Right atrium auricular region (tissue), 2 donors: Measurements from ENCODE around the gene PRPF40B. TPM values are rescaled to one million over a fixed set of nuclear protein-coding genes. Genes with fewer than 3 reads are reported as not detected.

Experiments used
- DNase-seq: peaks from one replicate; pipeline ENCODE4 v3.0.0-alpha.2; 2019; ENCODE audit warnings: low spot score
- H3K27ac ChIP-seq, 2 donors: fragments of 200-600 bp; sonication (generic); 1 replicate in 1 of 2; 2 replicates in 1 of 2; pipeline ENCODE4 v1.5.1; 2016 to 2019
- H3K27me3 ChIP-seq, 2 donors: fragments of 200-600 bp; sonication (generic); one replicate each; pipeline versions ENCODE4 v1.5.1 to v1.6.0; 2017 to 2019
- H3K36me3 ChIP-seq: fragments of 200-600 bp; sonication (generic); one replicate; pipeline ENCODE4 v1.5.1; 2016
- H3K4me1 ChIP-seq, 2 donors: fragments of 200-600 bp; sonication (generic); one replicate each; pipeline versions ENCODE4 v1.5.1 to v1.6.0; 2017 to 2019
- H3K4me3 ChIP-seq, 2 donors: fragments of 200-600 bp; sonication (generic); 1 replicate in 1 of 2; 2 replicates in 1 of 2; pipeline ENCODE4 v1.5.1; 2017 to 2019; ENCODE audit warnings: mild to moderate bottlenecking in 1 of 2, moderate library complexity in 1 of 2
- H3K9me3 ChIP-seq, 2 donors: fragments of 200-600 bp; sonication (generic); one replicate each; pipeline ENCODE4 v1.5.1; 2019
- CTCF ChIP-seq, 2 donors: fragments of 200-600 bp; sonication (generic); IDR thresholded peaks; one replicate each; pipeline ENCODE4 v1.5.1; 2019; ENCODE audit warnings: antibody characterized with exemption in 2 of 2
- total RNA-seq, 2 donors: library from RNA; depleted of rRNA; stranded (reverse); fragments of >200 nt; gene quantifications; one replicate each; pipeline ENCODE4 v1.1.0, GENCODE V29; 2016

The PRPF40B gene
- total RNA-seq, 2 donors from 2014 or later = 14.9 to 16.0 TPM

DNA sequence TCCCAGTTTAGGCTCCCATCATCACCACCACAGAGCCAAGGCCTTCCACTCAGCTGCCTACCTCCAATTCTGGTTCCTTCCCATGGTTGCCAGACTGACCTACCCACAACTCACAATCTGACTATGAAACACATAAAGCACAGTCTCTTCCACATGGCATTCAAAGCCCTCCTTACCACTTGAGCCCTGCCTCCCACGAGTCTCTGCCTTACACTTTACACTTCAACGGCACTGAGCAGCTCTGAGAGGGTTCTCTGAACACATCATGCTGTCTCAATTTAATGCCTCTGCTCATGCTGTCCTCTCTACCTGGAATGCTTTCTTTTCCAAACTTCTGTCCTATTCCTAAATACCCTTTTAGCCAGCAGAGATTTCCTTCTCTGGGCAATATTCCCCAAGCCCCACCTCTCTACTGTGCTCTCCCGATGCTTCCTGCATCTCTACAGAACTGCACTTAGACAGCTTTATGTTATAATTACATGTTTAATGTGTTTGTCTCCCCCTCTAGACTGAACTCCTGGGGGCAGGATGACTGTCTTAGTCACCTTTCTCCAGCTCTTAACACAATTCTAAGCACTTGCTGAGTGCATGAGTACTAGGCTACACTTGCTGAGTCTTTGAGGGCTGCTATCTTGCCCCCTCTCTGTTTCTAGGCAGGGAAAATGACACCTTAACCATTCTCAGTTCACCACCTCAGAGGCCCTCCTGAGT lies 60.4 kb downstream of the PRPF40B start:
- H3K9me3 ChIP-seq = no peaks in the 10 kb centered on the region
- TF ChIP-seq CTCF (IDR thresholded peaks at IDR 0.05) = no peak
- DNase-seq = no peak
- H3K4me3 ChIP-seq = no peak overlapping the region
- peaks cover 0 to 26% of the 10 kb centered on the region in 2 donors for H3K4me1 ChIP-seq
- H3K36me3 ChIP-seq = no peaks in the 10 kb centered on the region
- H3K27me3 ChIP-seq = no peaks in the 10 kb centered on the region
- no peak overlapping the region for H3K27ac ChIP-seq

- Histone ChIP-seq H3K36me3 (no peaks in the 10 kb centered on the region), H3K9me3 (no peaks in the 10 kb centered on the region), H3K4me3 (no peak overlapping the region), H3K4me1 (peaks cover 0 to 29% of the 10 kb centered on the region in 2 donors), H3K27ac (no peak overlapping the region), H3K27me3 (no peaks in the 10 kb centered on the region)
- no peak for TF ChIP-seq CTCF (IDR thresholded peaks at IDR 0.05)
- no peak for DNase-seq
Observed at GRCh38 chr12:49684310-49684854, 61.0 kb downstream of the PRPF40B start.

DNA sequence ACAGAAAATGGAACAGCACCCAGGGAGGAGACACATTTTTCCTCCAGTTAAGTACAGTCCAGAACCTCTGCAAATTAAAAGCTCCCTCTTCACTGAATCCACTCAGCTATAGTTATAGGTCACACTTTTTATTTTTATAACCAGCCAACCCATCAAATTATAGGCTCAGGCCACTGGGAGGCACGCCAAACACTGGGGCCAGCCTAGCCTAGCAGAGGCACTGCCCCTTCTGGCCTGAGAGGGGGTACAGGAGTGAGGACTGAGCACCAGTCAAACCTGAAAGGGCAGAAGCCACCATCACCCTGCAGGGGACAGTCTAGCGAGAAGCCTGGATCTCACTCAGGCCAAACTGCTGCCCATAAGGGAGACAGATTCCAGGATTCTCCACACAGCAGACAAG lies 64.6 kb downstream of the PRPF40B start:
- H3K4me1 ChIP-seq = peaks cover 0 to 29% of the 10 kb centered on the region in 2 donors

DNA sequence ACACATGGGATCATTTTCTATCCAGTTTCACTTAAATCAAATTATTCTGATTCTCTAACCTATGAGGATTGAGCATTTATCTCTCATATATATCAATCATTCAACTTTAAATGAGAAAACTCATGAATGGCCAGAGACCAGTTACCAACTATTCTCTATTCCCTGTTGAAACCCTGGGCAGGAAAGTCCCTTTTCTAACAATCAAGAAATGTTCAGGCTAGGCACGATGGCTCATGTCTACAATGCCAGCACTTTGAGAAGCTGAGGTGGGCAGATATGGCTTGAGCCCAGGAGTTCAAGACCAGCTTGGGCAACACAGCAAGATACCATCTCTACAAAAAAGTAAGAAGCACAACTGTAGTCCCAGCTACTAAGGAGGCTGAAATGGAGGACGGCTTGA lies 65.9 kb downstream of the PRPF40B start:
- no peak for DNase-seq
- H3K4me3 ChIP-seq = no peak overlapping the region
- no peaks in the 10 kb centered on the region for H3K36me3 ChIP-seq
- no peak overlapping the region for H3K27ac ChIP-seq
- TF ChIP-seq CTCF (IDR thresholded peaks at IDR 0.05) = no peak
- no peaks in the 10 kb centered on the region for H3K27me3 ChIP-seq
- no peaks in the 10 kb centered on the region for H3K9me3 ChIP-seq
- H3K4me1 ChIP-seq = peaks cover 0 to 27% of the 10 kb centered on the region in 2 donors

More for the DNA sequence above, 64.6 kb downstream of the PRPF40B start:
- no peak for DNase-seq
- no peak overlapping the region for H3K4me3 ChIP-seq
- H3K27me3 ChIP-seq = no peaks in the 10 kb centered on the region
- H3K27ac ChIP-seq = no peak overlapping the region
- H3K36me3 ChIP-seq = no peaks in the 10 kb centered on the region
- H3K9me3 ChIP-seq = no peaks in the 10 kb centered on the region
- TF ChIP-seq CTCF (IDR thresholded peaks at IDR 0.05) = no peak

DNA sequence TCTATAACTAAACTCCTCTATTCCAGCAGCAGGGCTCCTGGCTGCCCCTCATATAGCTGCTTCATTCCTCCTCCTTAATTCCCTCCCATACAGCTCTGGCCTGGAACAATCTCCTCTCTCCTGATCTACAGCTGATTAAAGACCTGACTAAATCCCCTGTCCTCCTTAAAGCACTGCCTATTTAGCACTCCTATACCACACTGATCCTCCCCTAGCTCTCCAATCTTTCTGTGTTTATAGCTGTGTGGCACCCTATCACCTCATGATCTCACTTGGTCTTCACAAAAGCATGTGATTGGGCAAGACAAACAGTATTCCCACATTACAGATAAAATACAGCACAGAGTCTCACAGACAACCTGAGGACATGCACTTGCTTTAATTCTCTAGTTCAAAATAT lies 66.4 kb downstream of the PRPF40B start:
- Histone ChIP-seq H3K27ac (no peak overlapping the region), H3K27me3 (no peaks in the 10 kb centered on the region), H3K36me3 (no peaks in the 10 kb centered on the region), H3K4me3 (no peak overlapping the region), H3K4me1 (peaks cover 0 to 24% of the 10 kb centered on the region in 2 donors), H3K9me3 (no peaks in the 10 kb centered on the region)
- TF ChIP-seq CTCF (IDR thresholded peaks at IDR 0.05) = no peak
- no peak for DNase-seq
